Suprapubic skin (tissue), 3 donors: ENCODE data around the gene STIM2.

ENCODE experiments used
- CTCF ChIP-seq, 2 donors: fragments of 200-600 bp in 1 of 2; fragments of 450-650 bp in 1 of 2; sonication (generic) in 1 of 2; IDR thresholded peaks; one replicate each; pipeline ENCODE4 v1.5.1; 2016 to 2019; ENCODE audit warnings: antibody characterized with exemption in 2 of 2, mild to moderate bottlenecking in 1 of 2, moderate library complexity in 1 of 2
- POLR2A ChIP-seq, 2 donors: fragments of 450-650 bp; IDR thresholded peaks; one replicate each; pipeline ENCODE4 v1.6.1; 2017; ENCODE audit warnings: antibody characterized with exemption in 2 of 2, mild to moderate bottlenecking in 2 of 2, moderate library complexity in 2 of 2

GRCh38 chr4:26829018-26829417 is 31.6 kb upstream of the STIM2 start:
- TF ChIP-seq POLR2A (IDR thresholded peaks at IDR 0.05) (no peak), CTCF (IDR thresholded peaks at IDR 0.05) (no peak)
